GM12878 (cell line): ENCODE measurements around the gene RPGR. TPM values are rescaled to one million over a fixed set of nuclear protein-coding genes. Genes with fewer than 3 reads are reported as not detected.

Experiments
- ATAC-seq: fragments of 200-7000 bp; cut with Tn5 transposase; 3 replicates; pipeline ENCODE4 v1.9.1; 2020; ENCODE audit warnings: mild to moderate bottlenecking, moderate library complexity
- BruUV-seq: library from RNA; stranded (reverse); fragments of 400-500 nt; replicated peaks from 2 replicates; lab custom pipeline; 2021; lab: Mats Ljungman, UMichigan
- CTCF ChIA-PET: fragments of 300-600 bp; sonication (Branson Sonifier 250); formaldehyde crosslinking; extraction: SDS; loops from one replicate; lab custom pipeline; 2021; ENCODE audit warnings: inconsistent platforms; lab: Yijun Ruan, JAX
- POLR2A ChIA-PET: fragments of 350-600 bp; formaldehyde crosslinking; extraction: SDS; loops from one replicate; lab custom pipeline; 2021; ENCODE audit warnings: inconsistent platforms; lab: Charles Lee
- RAD21 ChIA-PET: fragments of 300-600 bp; sonication (Branson Sonifier 250); formaldehyde crosslinking; loops from one replicate; lab custom pipeline; 2023; ENCODE audit warnings: antibody characterized with exemption; ENCODE audit not compliant: unreplicated experiment; lab: Charles Lee
- SMC1A ChIA-PET: fragments of 300-600 bp; sonication (Branson Sonifier 250); formaldehyde crosslinking; loops from one replicate; lab custom pipeline; 2023; ENCODE audit not compliant: unreplicated experiment, uncharacterized antibody; lab: Charles Lee
- DNase-seq: peaks from one replicate; pipeline ENCODE4 v3.0.0-alpha.2; 2011; ENCODE audit warnings: low read depth, low spot score
- FAIRE-seq: peaks from 3 replicates; lab custom pipeline; 2011; peaks lifted over from hg19 to GRCh38; lab: Jason Lieb, UNC
- H2AFZ ChIP-seq: 2 replicates; pipeline ENCODE4 v1.6.0; 2011; ENCODE audit warnings: low read depth, low read length, control low read depth; ENCODE audit not compliant: control insufficient read depth
- H3K27ac ChIP-seq: 2 replicates; pipeline ENCODE4 v1.5.1; 2011; ENCODE audit warnings: control low read depth; ENCODE audit not compliant: control insufficient read depth, insufficient read depth
- H3K27me3 ChIP-seq, 2 experiments: replicated peaks in 1 of 2; 2 replicates each; pipeline versions ENCODE4 v1.6.0 to v1.6.1; 2011; ENCODE audit warnings: low read length in 1 of 2; ENCODE audit not compliant: control insufficient read depth in 2 of 2, insufficient read depth in 2 of 2
- H3K36me3 ChIP-seq, 2 experiments: 2 replicates each; pipeline ENCODE4 v1.5.1; 2011; ENCODE audit warnings: low read length in 1 of 2; ENCODE audit not compliant: control insufficient read depth in 2 of 2, insufficient read depth in 2 of 2
- H3K4me1 ChIP-seq: 2 replicates; pipeline ENCODE4 v1.6.1; 2011; ENCODE audit warnings: mild to moderate bottlenecking, low read length, moderate library complexity, mixed read lengths; ENCODE audit not compliant: control insufficient read depth, insufficient read depth
- H3K4me2 ChIP-seq: 2 replicates; pipeline ENCODE4 v1.6.0; 2011; ENCODE audit warnings: control low read depth; ENCODE audit not compliant: control insufficient read depth, insufficient read depth
- H3K4me3 ChIP-seq: fragments of 200-600 bp; sonication (generic); 2 replicates; pipeline ENCODE4 v1.5.1; 2016
- H3K79me2 ChIP-seq: 2 replicates; pipeline ENCODE4 v1.6.0; 2011; ENCODE audit warnings: low read length; ENCODE audit not compliant: control insufficient read depth, insufficient read depth
- H3K9ac ChIP-seq: 2 replicates; pipeline ENCODE4 v1.8.0; 2011; ENCODE audit warnings: low read length, control low read depth, mixed read lengths; ENCODE audit not compliant: control insufficient read depth, insufficient read depth
- H3K9me3 ChIP-seq: replicated peaks from 3 replicates; pipeline ENCODE4 v1.5.1; 2011; ENCODE audit warnings: mild to moderate bottlenecking, low read length; ENCODE audit not compliant: control insufficient read depth, insufficient read depth
- H4K20me1 ChIP-seq: 2 replicates; pipeline ENCODE4 v1.6.0; 2011; ENCODE audit not compliant: control insufficient read depth, insufficient read depth
- ASH2L ChIP-seq: fragments of 300-600, 200-600 bp; sonication (generic); IDR thresholded peaks from 2 replicates; pipeline ENCODE4 v1.6.1; 2017; ENCODE audit warnings: low read depth, mild to moderate bottlenecking, borderline replicate concordance
- BHLHE40 ChIP-seq, 2 experiments: fragments of 450-650 bp in 1 of 2; IDR thresholded peaks; 2 replicates each; pipeline ENCODE4 v1.6.1; 2011 to 2017; ENCODE audit warnings: low read depth in 2 of 2, borderline replicate concordance in 1 of 2, improper control_type of control experiment in 1 of 2, low read length in 1 of 2, mild to moderate bottlenecking in 1 of 2
- BMI1 ChIP-seq: fragments of 450-650 bp; IDR thresholded peaks from 2 replicates; pipeline ENCODE4 v1.6.1; 2016; ENCODE audit warnings: mild to moderate bottlenecking, moderate library complexity, borderline replicate concordance
- CHD1 ChIP-seq: IDR thresholded peaks from 2 replicates; pipeline ENCODE4 v1.6.1; 2012; ENCODE audit warnings: low read depth, low read length, improper control_type of control experiment
- JUND ChIP-seq: IDR thresholded peaks from 2 replicates; pipeline ENCODE4 v1.6.1; 2012; ENCODE audit warnings: low read depth, mild to moderate bottlenecking, low read length, improper control_type of control experiment, moderate library complexity
- MTA2 ChIP-seq: fragments of 450-650 bp; IDR thresholded peaks from 2 replicates; pipeline ENCODE4 v1.6.1; 2016; ENCODE audit warnings: low read depth, mild to moderate bottlenecking, moderate library complexity
- NFYB ChIP-seq: IDR thresholded peaks from 2 replicates; pipeline ENCODE4 v1.6.1; 2011; ENCODE audit warnings: low read depth, mild to moderate bottlenecking, low read length, improper control_type of control experiment, moderate library complexity; ENCODE audit not compliant: insufficient read depth
- NR2F1 ChIP-seq: fragments of 450-650 bp; conservative IDR thresholded peaks from 2 replicates; pipeline ENCODE4 v1.6.1; 2017; ENCODE audit warnings: mild to moderate bottlenecking
- RAD21 ChIP-seq: IDR thresholded peaks from 2 replicates; pipeline ENCODE4 v1.6.1; 2011; ENCODE audit warnings: mild to moderate bottlenecking, low read depth, low read length, moderate library complexity; ENCODE audit not compliant: insufficient read depth
- SP1 ChIP-seq: IDR thresholded peaks from one replicate; pipeline ENCODE4 v1.6.1; 2011; ENCODE audit warnings: low read depth, low read length
- SUPT20H ChIP-seq: IDR thresholded peaks from 2 replicates; pipeline ENCODE4 v1.6.1; 2011; ENCODE audit warnings: low read depth, mild to moderate bottlenecking, low read length, moderate library complexity, borderline replicate concordance; ENCODE audit not compliant: control insufficient read depth
- WGBS: methylation state at CpG from one replicate; pipeline ENCODE4 v1.1.6; 2016; ENCODE audit warnings: low lambda C conversion rate; ENCODE audit not compliant: insufficient replicate concordance, insufficient coverage; ENCODE audit errors: missing lambda C conversion rate; 5-methylcytosine and 5-hydroxymethylcytosine counted together
- in situ Hi-C: fragments of 300-500 bp; cut with MboI; formaldehyde crosslinking; loops from 9 replicates; pipeline ENCODE4 v1.14.3; 2018; ENCODE audit warnings: mixed read lengths
- intact Hi-C: fragments of 100-400 bp; cut with micrococcal nuclease; formaldehyde crosslinking; loops from one replicate; pipeline ENCODE4 v1.14.2; 2022; ENCODE audit not compliant: unreplicated experiment
- polyA plus RNA-seq, 11 experiments: library from polyadenylated mRNA; depleted of rRNA in 4 of 11; unstranded in 6 of 11; stranded (reverse) in 5 of 11; fragments of >200 nt; fragmentation: Nextera tagmentation in 4 of 11; fragmentation: Illumina TruSeq in 1 of 11; extraction: Ambion mirVana in 4 of 11; extraction: Trizol in 1 of 11; gene quantifications; 1 replicate in 1 of 11; 2 replicates in 10 of 11; pipeline versions ENCODE4 v1.2.1 to v1.2.3, GENCODE V29; 2011 to 2016; ENCODE audit warnings: inconsistent platforms in 2 of 11, missing spikeins in 2 of 11, low read depth in 1 of 11
- total RNA-seq, 4 experiments: library from RNA; depleted of rRNA in 3 of 4; stranded (reverse); fragments of >200 nt in 3 of 4; fragmentation: Illumina TruSeq in 1 of 4; extraction: Trizol in 1 of 4; gene quantifications; 2 replicates each; pipeline versions ENCODE4 v1.2.1 to v1.2.3, GENCODE V29; 2013 to 2021
- TF ChIP-seq, protein P1 (sequence below): fragments of 450-650 bp; IDR thresholded peaks from 2 replicates; pipeline ENCODE4 v1.6.1; 2018; ENCODE audit warnings: mild to moderate bottlenecking, low read depth, moderate library complexity; ENCODE audit not compliant: partially characterized antibody
- TF ChIP-seq, protein P2 (sequence below): fragments of 450-650 bp; IDR thresholded peaks from 2 replicates; pipeline ENCODE4 v1.6.1; 2017; ENCODE audit warnings: antibody characterized with exemption, mild to moderate bottlenecking, moderate library complexity
- TF ChIP-seq, protein P3 (sequence below): IDR thresholded peaks from 2 replicates; pipeline ENCODE4 v1.6.1; 2011; ENCODE audit warnings: borderline replicate concordance, low read depth, mild to moderate bottlenecking, moderate library complexity, mixed read lengths, low read length; ENCODE audit not compliant: insufficient read depth; ENCODE audit errors: extremely low read length

Gene RPGR
- total and polyA plus RNA-seq, 10 of the 15 experiments (the other 5 are each of a cell fraction or from before 2014, with no cell fraction given), result 5.5 to 13.4 (median 7.6) TPM

DNA sequence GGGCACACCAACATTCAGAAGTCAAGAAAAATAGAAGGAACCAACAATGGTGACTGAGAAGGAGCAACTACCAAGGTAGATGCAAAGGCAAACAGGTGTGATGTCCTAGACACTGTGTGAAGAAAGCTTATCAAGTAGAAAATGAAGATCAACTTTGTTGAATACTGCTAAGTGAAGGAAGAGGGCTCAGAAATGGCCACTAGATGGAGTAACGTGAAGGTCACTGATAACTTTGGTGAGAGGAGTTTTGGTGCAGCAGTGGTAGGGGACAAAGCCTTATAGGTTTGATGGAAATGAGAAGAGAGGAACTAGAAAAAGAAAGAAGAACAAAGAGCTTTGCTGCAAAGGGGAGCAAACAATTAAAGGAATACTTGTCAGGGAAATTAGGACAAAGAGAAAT lies 48.6 kb upstream of the RPGR start (continued):
- TF ChIP-seq, protein P1, sequence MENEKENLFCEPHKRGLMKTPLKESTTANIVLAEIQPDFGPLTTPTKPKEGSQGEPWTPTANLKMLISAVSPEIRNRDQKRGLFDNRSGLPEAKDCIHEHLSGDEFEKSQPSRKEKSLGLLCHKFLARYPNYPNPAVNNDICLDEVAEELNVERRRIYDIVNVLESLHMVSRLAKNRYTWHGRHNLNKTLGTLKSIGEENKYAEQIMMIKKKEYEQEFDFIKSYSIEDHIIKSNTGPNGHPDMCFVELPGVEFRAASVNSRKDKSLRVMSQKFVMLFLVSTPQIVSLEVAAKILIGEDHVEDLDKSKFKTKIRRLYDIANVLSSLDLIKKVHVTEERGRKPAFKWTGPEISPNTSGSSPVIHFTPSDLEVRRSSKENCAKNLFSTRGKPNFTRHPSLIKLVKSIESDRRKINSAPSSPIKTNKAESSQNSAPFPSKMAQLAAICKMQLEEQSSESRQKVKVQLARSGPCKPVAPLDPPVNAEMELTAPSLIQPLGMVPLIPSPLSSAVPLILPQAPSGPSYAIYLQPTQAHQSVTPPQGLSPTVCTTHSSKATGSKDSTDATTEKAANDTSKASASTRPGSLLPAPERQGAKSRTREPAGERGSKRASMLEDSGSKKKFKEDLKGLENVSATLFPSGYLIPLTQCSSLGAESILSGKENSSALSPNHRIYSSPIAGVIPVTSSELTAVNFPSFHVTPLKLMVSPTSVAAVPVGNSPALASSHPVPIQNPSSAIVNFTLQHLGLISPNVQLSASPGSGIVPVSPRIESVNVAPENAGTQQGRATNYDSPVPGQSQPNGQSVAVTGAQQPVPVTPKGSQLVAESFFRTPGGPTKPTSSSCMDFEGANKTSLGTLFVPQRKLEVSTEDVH, result no peak
- TF ChIP-seq BHLHE40 (IDR thresholded peaks at IDR 0.05; ENCODE audit: borderline replicate concordance in 1 of 2, low read depth in 2 of 2, low read length in 1 of 2) (no peak), SUPT20H (no peak), RAD21 (peak; percentile 25)
- TF ChIP-seq, protein P2, sequence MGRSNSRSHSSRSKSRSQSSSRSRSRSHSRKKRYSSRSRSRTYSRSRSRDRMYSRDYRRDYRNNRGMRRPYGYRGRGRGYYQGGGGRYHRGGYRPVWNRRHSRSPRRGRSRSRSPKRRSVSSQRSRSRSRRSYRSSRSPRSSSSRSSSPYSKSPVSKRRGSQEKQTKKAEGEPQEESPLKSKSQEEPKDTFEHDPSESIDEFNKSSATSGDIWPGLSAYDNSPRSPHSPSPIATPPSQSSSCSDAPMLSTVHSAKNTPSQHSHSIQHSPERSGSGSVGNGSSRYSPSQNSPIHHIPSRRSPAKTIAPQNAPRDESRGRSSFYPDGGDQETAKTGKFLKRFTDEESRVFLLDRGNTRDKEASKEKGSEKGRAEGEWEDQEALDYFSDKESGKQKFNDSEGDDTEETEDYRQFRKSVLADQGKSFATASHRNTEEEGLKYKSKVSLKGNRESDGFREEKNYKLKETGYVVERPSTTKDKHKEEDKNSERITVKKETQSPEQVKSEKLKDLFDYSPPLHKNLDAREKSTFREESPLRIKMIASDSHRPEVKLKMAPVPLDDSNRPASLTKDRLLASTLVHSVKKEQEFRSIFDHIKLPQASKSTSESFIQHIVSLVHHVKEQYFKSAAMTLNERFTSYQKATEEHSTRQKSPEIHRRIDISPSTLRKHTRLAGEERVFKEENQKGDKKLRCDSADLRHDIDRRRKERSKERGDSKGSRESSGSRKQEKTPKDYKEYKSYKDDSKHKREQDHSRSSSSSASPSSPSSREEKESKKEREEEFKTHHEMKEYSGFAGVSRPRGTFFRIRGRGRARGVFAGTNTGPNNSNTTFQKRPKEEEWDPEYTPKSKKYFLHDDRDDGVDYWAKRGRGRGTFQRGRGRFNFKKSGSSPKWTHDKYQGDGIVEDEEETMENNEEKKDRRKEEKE, result no peak

DNA sequence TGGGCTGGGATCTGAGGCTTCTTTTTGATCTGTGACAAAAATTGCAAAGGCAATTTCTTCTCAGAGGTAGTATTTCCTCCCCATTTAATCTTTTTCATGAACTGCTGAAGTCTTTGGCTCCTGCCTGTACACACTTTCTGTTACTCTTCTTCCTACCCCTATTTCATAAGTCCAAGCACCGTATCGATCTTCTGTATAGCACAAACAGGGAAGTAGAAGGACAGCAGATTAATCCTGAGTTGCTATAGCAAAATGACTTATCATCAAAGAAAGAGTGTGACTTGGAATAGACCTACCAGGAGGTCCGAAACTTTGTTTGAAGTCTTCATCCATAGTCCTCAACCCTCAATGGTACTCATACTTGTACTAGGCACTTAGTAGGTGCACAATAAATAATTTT lies 47.1 kb upstream of the RPGR start:
- no peak overlapping the region for H3K4me2 ChIP-seq
- BruUV-seq, result no TSS peak
- 20% methylated on average over 3 of the region's 3 CpGs for WGBS
- H3K27ac ChIP-seq, result no peak overlapping the region
- DNase-seq (no peak), FAIRE-seq (no peak), ATAC-seq (no peak)
- H3K4me3 ChIP-seq, result no peak overlapping the region
- SMC1A ChIA-PET, result no interaction called here
- POLR2A ChIA-PET, result no interaction called here
- H3K9me3 ChIP-seq, result no peaks in the 10 kb centered on the region
- no peaks in the 10 kb centered on the region for H3K36me3 ChIP-seq
- no peak overlapping the region for H3K9ac ChIP-seq
- H3K4me1 ChIP-seq, result no peaks in the 10 kb centered on the region
- no peak overlapping the region for H2AFZ ChIP-seq
- CTCF ChIA-PET, result no interaction called here
- H3K27me3 ChIP-seq, result peaks cover 2 to 3% of the 10 kb centered on the region in 2 experiments; a peak in 1 of 4 replicates
- H4K20me1 ChIP-seq, result no peaks in the 10 kb centered on the region
- no peaks in the 10 kb centered on the region for H3K79me2 ChIP-seq
- in situ Hi-C loops (no loop called here), intact Hi-C loops (no loop called here)
- RAD21 ChIA-PET, result no interaction called here
- TF ChIP-seq NFYB (no peak), MTA2 (no peak), JUND (no peak), BMI1 (no peak), NR2F1 (no peak), SP1 (no peak), CHD1 (no peak), ASH2L (no peak)
- TF ChIP-seq, protein P3, sequence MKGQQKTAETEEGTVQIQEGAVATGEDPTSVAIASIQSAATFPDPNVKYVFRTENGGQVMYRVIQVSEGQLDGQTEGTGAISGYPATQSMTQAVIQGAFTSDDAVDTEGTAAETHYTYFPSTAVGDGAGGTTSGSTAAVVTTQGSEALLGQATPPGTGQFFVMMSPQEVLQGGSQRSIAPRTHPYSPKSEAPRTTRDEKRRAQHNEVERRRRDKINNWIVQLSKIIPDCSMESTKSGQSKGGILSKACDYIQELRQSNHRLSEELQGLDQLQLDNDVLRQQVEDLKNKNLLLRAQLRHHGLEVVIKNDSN, result no peak
